CD4-positive, CD25-positive, alpha-beta regulatory T cell (primary cell): ENCODE data around the gene PDZD2. TPM values are rescaled to one million over a fixed set of nuclear protein-coding genes. Genes with fewer than 3 reads are reported as not detected.
"Not testable (repeated sequence)": the region's sequence is repeated elsewhere in the genome, so short reads cannot be mapped to it uniquely, and the experiment has no call there.

ENCODE experiments used
- ATAC-seq, 2 donors: fragments of 150-1000 bp; cut with Tn5 transposase; one replicate each; pipeline ENCODE4 v1.10.0; 2021; ENCODE audit warnings: low read depth in 2 of 2, moderate number of reproducible peaks in 2 of 2, moderate library complexity in 1 of 2
- DNase-seq, 3 donors: peaks; one replicate each; pipeline versions ENCODE4 v3.0.0 to v3.0.0-alpha.2; 2012 to 2022; ENCODE audit warnings: mixed read lengths in 1 of 3
- H3K27ac ChIP-seq: one replicate; pipeline ENCODE4 v1.7.0; 2013; ENCODE audit warnings: mild to moderate bottlenecking, low read length; ENCODE audit not compliant: insufficient read depth, poor library complexity, severe bottlenecking
- H3K27me3 ChIP-seq: one replicate; pipeline ENCODE4 v1.7.0; 2013; ENCODE audit warnings: low read length; ENCODE audit not compliant: control insufficient read depth, insufficient read depth
- H3K36me3 ChIP-seq: one replicate; pipeline ENCODE4 v1.7.0; 2013; ENCODE audit warnings: mild to moderate bottlenecking, low read length, moderate library complexity; ENCODE audit not compliant: control insufficient read depth, insufficient read depth
- H3K4me1 ChIP-seq: 2 replicates; pipeline ENCODE4 v1.7.0; 2013; ENCODE audit warnings: mild to moderate bottlenecking, low read length; ENCODE audit not compliant: insufficient read depth, control insufficient read depth, poor library complexity, severe bottlenecking
- H3K4me3 ChIP-seq: one replicate; pipeline ENCODE4 v1.7.0; 2013; ENCODE audit warnings: low read depth, mild to moderate bottlenecking, low read length, moderate library complexity
- H3K9me3 ChIP-seq, 2 experiments: 1 replicate in 1 of 2; 2 replicates in 1 of 2; pipeline ENCODE4 v1.7.0; 2013; ENCODE audit warnings: low read length in 2 of 2, mild to moderate bottlenecking in 1 of 2, moderate library complexity in 1 of 2; ENCODE audit not compliant: control insufficient read depth in 2 of 2
- H3K27ac Mint-ChIP-seq, 3 donors: one replicate each; pipeline ENCODE4 v1.8.0; 2020 to 2022; ENCODE audit warnings: mild to moderate bottlenecking in 3 of 3, mixed read lengths in 3 of 3, moderate library complexity in 2 of 3
- H3K27me3 Mint-ChIP-seq: one replicate; pipeline ENCODE4 v1.8.0; 2022; ENCODE audit warnings: mild to moderate bottlenecking, mixed read lengths
- H3K36me3 Mint-ChIP-seq: one replicate; pipeline ENCODE4 v1.8.0; 2020; ENCODE audit warnings: mixed read lengths
- H3K4me1 Mint-ChIP-seq, 4 donors: one replicate each; pipeline ENCODE4 v1.8.0; 2020 to 2022; ENCODE audit warnings: mixed read lengths in 4 of 4, mild to moderate bottlenecking in 1 of 4
- H3K4me3 Mint-ChIP-seq, 4 donors: one replicate each; pipeline ENCODE4 v1.8.0; 2020 to 2022; ENCODE audit warnings: mild to moderate bottlenecking in 4 of 4, mixed read lengths in 4 of 4, moderate library complexity in 3 of 4
- H3K9me3 Mint-ChIP-seq, 7 donors: one replicate each; pipeline ENCODE4 v1.8.0; 2020 to 2022; ENCODE audit warnings: mixed read lengths in 7 of 7, mild to moderate bottlenecking in 3 of 7, moderate library complexity in 2 of 7
- polyA plus RNA-seq, 4 donors: library from polyadenylated mRNA; unstranded; fragments of 300-500 nt; fragmentation: Illumina TruSeq; gene quantifications; one replicate each; pipeline ENCODE4 v1.2.3, GENCODE V29; 2021
- total RNA-seq: library from RNA; stranded (reverse); gene quantifications from one replicate; pipeline ENCODE4 v1.2.3, GENCODE V29; 2022

PDZD2 gene
- total and polyA plus RNA-seq, 5 donors from 2014 or later = 0.06 to 1.3 (median 0.25) TPM

DNA sequence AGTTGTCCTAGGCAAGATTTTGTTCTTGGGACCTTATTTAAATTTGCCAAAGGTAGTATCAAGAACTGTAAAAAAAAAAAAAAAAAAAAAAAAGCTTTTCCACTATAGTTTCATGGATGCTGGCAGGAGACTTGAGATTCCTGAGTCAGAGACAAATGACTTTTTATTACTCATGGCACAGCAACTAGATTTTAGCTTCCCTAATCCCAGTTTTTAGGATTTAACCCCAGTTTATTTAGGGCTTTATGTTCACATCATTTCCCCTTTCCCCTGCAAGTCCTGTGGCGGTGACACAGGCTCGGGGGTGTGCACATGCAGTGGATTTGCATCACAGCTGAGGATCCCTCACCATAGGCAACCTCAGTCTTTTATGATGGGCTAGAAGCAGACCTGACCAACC lies 390.3 kb downstream of the PDZD2 start:
- no peaks in the 10 kb centered on the region for H3K9me3 Mint-ChIP-seq
- Histone ChIP-seq H3K9me3 (no peaks in the 10 kb centered on the region), H3K4me3 (no peak overlapping the region), H3K4me1 (peaks cover 7% of the 10 kb centered on the region), H3K36me3 (no peaks in the 10 kb centered on the region), H3K27me3 (no peaks in the 10 kb centered on the region), H3K27ac (no peak overlapping the region)
- peak overlapping the region in 2 of 3 donors; percentile 11 to 33 for H3K27ac Mint-ChIP-seq
- H3K4me1 Mint-ChIP-seq = peaks cover 4 to 23% (median 11%) of the 10 kb centered on the region in 4 donors
- ATAC-seq = no peak
- H3K27me3 Mint-ChIP-seq = peaks cover 15% of the 10 kb centered on the region
- no peak for DNase-seq
- no peak overlapping the region for H3K4me3 Mint-ChIP-seq
- no peaks in the 10 kb centered on the region for H3K36me3 Mint-ChIP-seq

DNA sequence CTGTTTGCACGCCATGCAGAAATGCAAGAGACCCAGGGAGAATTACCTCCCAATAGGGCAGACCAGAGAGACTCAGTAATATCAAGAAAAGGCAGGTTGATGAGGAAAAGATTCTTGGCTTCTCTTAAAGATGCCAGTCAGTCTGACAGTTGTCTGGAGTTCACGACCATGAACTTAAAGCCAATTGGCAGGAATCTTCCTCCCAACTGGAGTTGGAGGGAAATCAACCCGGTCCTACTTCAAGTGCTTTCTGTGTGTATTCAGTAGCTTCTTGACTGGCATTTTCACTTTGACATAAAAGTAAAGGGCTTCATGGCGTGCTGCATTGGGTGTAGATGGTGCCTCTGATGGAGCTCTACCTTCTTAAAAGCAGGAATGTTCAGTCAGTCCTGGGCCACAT lies 390.9 kb downstream of the PDZD2 start:
- H3K4me1 ChIP-seq = peaks cover 7% of the 10 kb centered on the region
- peaks cover 14% of the 10 kb centered on the region for H3K27me3 Mint-ChIP-seq
- H3K4me3 Mint-ChIP-seq = no peak overlapping the region
- no peaks in the 10 kb centered on the region for H3K36me3 ChIP-seq
- DNase-seq (no peak), ATAC-seq (no peak)
- no peaks in the 10 kb centered on the region for H3K9me3 ChIP-seq
- H3K27me3 ChIP-seq = no peaks in the 10 kb centered on the region
- H3K9me3 Mint-ChIP-seq = no peaks in the 10 kb centered on the region
- H3K4me3 ChIP-seq = no peak overlapping the region
- H3K4me1 Mint-ChIP-seq = peaks cover 5 to 23% (median 11%) of the 10 kb centered on the region in 4 donors
- H3K27ac ChIP-seq = no peak overlapping the region
- no peak overlapping the region for H3K27ac Mint-ChIP-seq
- no peaks in the 10 kb centered on the region for H3K36me3 Mint-ChIP-seq

DNA sequence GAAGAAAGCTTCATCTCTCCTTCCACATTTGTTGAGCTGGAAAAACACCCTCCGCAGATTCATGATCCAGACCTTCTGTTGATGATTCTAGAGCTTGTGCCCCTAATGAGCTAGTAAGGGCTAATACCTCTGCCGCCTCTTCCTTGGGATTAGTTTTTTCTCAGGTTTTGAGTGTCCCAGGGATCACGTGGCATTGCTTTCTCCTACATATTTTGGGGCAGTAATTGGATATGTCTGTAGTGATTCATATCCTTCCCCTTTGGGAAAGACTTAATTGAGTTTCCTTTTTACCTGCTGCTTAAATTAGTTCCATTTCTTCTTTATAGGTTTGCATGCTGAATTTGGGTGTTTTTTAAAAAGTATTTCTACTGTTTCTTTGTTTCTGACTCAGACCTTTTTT lies 391.3 kb downstream of the PDZD2 start:
- no peaks in the 10 kb centered on the region for H3K9me3 Mint-ChIP-seq
- H3K9me3 ChIP-seq = no peaks in the 10 kb centered on the region
- no peak overlapping the region for H3K4me3 ChIP-seq
- no peak overlapping the region for H3K4me3 Mint-ChIP-seq
- H3K27me3 Mint-ChIP-seq = peaks cover 10% of the 10 kb centered on the region
- no peaks in the 10 kb centered on the region for H3K36me3 Mint-ChIP-seq
- DNase-seq (no peak), ATAC-seq (no peak)
- peaks cover 5 to 23% (median 12%) of the 10 kb centered on the region in 4 donors for H3K4me1 Mint-ChIP-seq
- no peaks in the 10 kb centered on the region for H3K36me3 ChIP-seq
- H3K27ac Mint-ChIP-seq = no peak overlapping the region
- H3K27me3 ChIP-seq = no peaks in the 10 kb centered on the region
- no peak overlapping the region for H3K27ac ChIP-seq
- peaks cover 7% of the 10 kb centered on the region for H3K4me1 ChIP-seq

DNA sequence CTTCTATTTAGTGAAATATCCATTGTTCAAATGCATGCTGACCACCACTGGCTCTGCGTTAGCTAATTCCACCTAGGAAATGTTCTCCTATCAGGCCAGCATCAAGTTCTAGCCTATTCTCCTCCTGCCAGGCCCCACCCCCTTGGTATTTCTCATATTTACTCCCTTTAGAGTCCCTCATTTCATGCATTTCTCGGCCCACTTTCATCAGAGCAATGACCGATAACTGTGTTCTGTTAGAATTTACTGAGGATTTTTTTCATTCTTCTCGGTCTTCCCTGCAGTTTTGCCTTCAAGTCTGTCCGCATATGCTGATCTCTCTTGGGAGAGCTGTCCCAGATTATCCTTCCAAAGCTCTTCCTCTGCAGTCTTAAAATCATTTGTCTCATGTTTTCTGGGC lies 391.8 kb downstream of the PDZD2 start:
- H3K36me3 Mint-ChIP-seq = no peaks in the 10 kb centered on the region
- peaks cover 10% of the 10 kb centered on the region for H3K27me3 Mint-ChIP-seq
- no peaks in the 10 kb centered on the region for H3K9me3 ChIP-seq
- no peak for ATAC-seq
- H3K27me3 ChIP-seq = no peaks in the 10 kb centered on the region
- H3K27ac Mint-ChIP-seq = no peak overlapping the region
- peaks cover 5 to 23% (median 12%) of the 10 kb centered on the region in 4 donors for H3K4me1 Mint-ChIP-seq
- H3K9me3 Mint-ChIP-seq = no peaks in the 10 kb centered on the region
- no peak overlapping the region for H3K27ac ChIP-seq
- no peak overlapping the region for H3K4me3 Mint-ChIP-seq
- DNase-seq = no peak
- peaks cover 7% of the 10 kb centered on the region for H3K4me1 ChIP-seq
- H3K36me3 ChIP-seq = no peaks in the 10 kb centered on the region
- no peak overlapping the region for H3K4me3 ChIP-seq

DNA sequence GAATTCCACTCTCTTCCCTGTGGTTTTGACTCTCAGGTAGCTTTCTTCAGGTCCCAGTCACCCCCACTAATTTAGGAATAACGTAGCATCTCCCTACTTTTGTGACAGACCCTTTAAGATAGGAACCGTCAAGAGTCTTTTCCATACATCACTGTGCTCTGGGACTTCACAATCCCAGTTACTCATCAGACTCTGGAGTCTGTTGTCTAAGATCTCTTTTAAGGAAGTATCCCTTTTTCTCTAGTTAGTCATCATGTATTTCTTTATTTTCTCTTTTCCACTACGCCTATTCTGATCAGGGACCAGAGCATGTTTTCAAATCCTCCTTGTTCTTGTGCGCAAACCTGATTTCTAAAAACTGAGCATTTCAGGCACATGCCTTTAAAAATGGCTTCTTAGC lies 392.2 kb downstream of the PDZD2 start:
- no peaks in the 10 kb centered on the region for H3K9me3 ChIP-seq
- Mint-ChIP-seq H3K4me3 (no peak overlapping the region), H3K27me3 (peaks cover 10% of the 10 kb centered on the region), H3K27ac (no peak overlapping the region), H3K9me3 (no peaks in the 10 kb centered on the region), H3K36me3 (no peaks in the 10 kb centered on the region), H3K4me1 (peaks cover 5 to 23% (median 12%) of the 10 kb centered on the region in 4 donors)
- H3K27me3 ChIP-seq = no peaks in the 10 kb centered on the region
- ATAC-seq = no peak
- no peak overlapping the region for H3K27ac ChIP-seq
- H3K4me3 ChIP-seq = no peak overlapping the region
- no peak for DNase-seq
- H3K4me1 ChIP-seq = peaks cover 7% of the 10 kb centered on the region
- H3K36me3 ChIP-seq = no peaks in the 10 kb centered on the region

DNA sequence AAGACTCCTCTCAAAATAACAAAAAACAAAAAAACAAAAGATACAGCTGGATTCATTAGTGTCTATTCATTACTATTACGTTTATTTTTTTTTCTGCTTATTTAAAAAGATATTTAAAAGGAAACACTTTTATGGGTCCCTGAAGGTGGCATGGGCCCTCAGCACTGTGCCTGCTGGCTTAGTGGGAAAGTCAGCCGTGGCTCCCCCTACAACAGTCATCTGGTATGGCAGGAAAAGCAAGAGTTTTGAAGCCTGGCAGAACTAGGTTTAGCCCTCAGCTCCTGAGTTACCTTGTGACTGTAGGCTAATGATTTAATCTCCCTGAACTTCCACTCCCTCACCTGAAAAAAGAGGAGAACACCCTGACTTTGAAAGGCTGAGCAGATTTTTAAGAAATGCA lies 399.6 kb downstream of the PDZD2 start:
- Mint-ChIP-seq H3K27me3 (no peaks in the 10 kb centered on the region), H3K27ac (no peak overlapping the region), H3K4me3 (no peak overlapping the region), H3K9me3 (peaks cover 0 to 7% (median 0%) of the 10 kb centered on the region in 7 donors), H3K4me1 (peaks cover 0 to 6% (median 5%) of the 10 kb centered on the region in 4 donors), H3K36me3 (no peaks in the 10 kb centered on the region)
- H3K4me3 ChIP-seq = no peak overlapping the region
- no peaks in the 10 kb centered on the region for H3K9me3 ChIP-seq
- H3K27ac ChIP-seq = no peak overlapping the region
- no peaks in the 10 kb centered on the region for H3K36me3 ChIP-seq
- no peak for DNase-seq
- H3K4me1 ChIP-seq = no peaks in the 10 kb centered on the region
- ATAC-seq = no peak
- H3K27me3 ChIP-seq = no peaks in the 10 kb centered on the region

DNA sequence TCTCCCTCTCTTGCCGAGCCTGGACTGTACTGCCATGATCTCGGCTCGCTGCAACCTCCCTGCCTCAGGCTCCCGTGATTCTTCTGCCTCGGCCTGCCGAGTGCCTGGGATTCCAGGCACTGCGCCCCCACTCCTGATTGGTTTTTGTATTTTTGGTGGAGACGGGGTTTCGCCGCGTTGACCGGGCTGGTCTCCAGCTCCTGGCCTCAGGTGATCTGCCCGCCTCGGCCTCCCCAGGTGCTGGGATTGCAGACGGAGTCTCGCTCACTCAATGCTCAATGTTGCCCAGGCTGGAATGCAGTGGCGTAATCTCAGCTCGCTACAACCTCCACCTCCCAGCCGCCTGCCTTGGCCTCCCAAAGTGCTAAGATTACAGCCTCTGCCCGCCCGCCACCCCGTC lies 400.2 kb downstream of the PDZD2 start:
- not testable (repeated sequence) for H3K4me3 ChIP-seq, H3K4me3 Mint-ChIP-seq, H3K4me1 ChIP-seq, H3K27ac Mint-ChIP-seq, H3K4me1 Mint-ChIP-seq, H3K9me3 Mint-ChIP-seq, H3K9me3 ChIP-seq, ATAC-seq, DNase-seq, H3K36me3 Mint-ChIP-seq, H3K27me3 Mint-ChIP-seq, H3K27ac ChIP-seq, H3K27me3 ChIP-seq, H3K36me3 ChIP-seq

DNA sequence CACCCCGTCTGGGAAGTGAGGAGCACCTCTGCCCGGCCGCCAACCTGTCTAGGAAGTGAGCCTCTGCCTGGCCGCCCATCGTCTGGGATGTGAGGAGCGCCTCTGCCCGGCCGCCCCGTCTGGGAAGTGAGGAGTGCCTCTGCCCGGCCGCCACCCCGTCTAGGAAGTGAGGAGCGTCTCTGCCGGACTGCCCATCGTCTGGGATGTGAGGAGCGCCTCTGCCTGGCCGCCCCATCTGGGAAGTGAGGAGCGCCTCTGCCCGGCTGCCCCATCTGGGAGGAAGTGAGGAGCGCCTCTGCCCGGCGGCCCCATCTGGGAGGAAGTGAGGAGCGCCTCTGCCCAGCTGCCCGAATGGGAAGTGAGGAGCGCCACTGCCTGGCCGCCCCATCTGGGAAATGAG lies 400.7 kb downstream of the PDZD2 start:
- H3K4me3 Mint-ChIP-seq, H3K36me3 ChIP-seq, H3K4me1 Mint-ChIP-seq, H3K27ac ChIP-seq, ATAC-seq, H3K4me3 ChIP-seq, H3K36me3 Mint-ChIP-seq, H3K9me3 Mint-ChIP-seq, H3K27me3 Mint-ChIP-seq, H3K27ac Mint-ChIP-seq, H3K9me3 ChIP-seq, DNase-seq, H3K4me1 ChIP-seq, H3K27me3 ChIP-seq: not testable (repeated sequence)
